ENCODE measurements around the gene FAM204A. TPM values are rescaled to one million over a fixed set of nuclear protein-coding genes. Genes with fewer than 3 reads are reported as not detected.

FAM204A gene
- total and polyA plus RNA-seq, 9 donors, result 22.9 to 82.1 (median 68.9) TPM

GRCh38 chr10:118298787-118299186, 43.3 kb downstream of the FAM204A start:
- no peak overlapping the region for H3K27ac ChIP-seq
- no peak for DNase-seq
- no peaks in the 10 kb centered on the region for H3K36me3 ChIP-seq
- H3K4me1 ChIP-seq (ENCODE audit: insufficient read depth), result no peaks in the 10 kb centered on the region
- no peaks in the 10 kb centered on the region for H3K9me3 ChIP-seq
- no peak overlapping the region for H3K4me3 ChIP-seq
- TF ChIP-seq, protein P1, sequence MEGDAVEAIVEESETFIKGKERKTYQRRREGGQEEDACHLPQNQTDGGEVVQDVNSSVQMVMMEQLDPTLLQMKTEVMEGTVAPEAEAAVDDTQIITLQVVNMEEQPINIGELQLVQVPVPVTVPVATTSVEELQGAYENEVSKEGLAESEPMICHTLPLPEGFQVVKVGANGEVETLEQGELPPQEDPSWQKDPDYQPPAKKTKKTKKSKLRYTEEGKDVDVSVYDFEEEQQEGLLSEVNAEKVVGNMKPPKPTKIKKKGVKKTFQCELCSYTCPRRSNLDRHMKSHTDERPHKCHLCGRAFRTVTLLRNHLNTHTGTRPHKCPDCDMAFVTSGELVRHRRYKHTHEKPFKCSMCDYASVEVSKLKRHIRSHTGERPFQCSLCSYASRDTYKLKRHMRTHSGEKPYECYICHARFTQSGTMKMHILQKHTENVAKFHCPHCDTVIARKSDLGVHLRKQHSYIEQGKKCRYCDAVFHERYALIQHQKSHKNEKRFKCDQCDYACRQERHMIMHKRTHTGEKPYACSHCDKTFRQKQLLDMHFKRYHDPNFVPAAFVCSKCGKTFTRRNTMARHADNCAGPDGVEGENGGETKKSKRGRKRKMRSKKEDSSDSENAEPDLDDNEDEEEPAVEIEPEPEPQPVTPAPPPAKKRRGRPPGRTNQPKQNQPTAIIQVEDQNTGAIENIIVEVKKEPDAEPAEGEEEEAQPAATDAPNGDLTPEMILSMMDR (IDR thresholded peaks at IDR 0.05), result no peak
- TF ChIP-seq EP300 (IDR thresholded peaks at IDR 0.05), result no peak
- TF ChIP-seq POLR2A (IDR thresholded peaks at IDR 0.05), result no peak
- intact Hi-C loops (cut with DNase I), result no loop called here
- 93 to 94% (median 94%) methylated on average over 7 of the region's 7 CpGs for WGBS, 3 donors
- H3K27me3 ChIP-seq, result no peaks in the 10 kb centered on the region

DNA sequence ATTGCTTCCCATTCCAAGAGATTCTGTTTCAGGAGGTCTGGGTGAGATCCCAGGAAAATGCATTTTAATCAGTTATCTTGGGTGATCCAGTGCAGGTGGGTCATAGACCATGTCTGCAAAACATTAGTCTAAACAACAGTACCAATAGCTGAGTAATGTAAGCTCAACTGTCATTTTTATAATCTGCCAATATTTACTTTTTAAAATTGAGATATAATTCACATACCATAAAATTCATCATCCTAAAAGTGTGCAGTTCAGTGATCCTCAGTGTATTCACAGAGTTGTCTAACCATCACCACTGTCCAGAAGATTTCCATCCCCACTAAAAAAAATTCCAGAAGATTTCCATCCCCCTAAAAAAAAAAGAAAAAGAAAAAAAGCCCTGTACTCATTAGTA, 51.0 kb downstream of the FAM204A start:
- TF ChIP-seq EP300 (IDR thresholded peaks at IDR 0.05) (no peak), POLR2A (IDR thresholded peaks at IDR 0.05) (no peak)
- TF ChIP-seq, protein P1 (IDR thresholded peaks at IDR 0.05), result no peak
- no peak for DNase-seq
- Histone ChIP-seq H3K27me3 (no peaks in the 10 kb centered on the region), H3K36me3 (no peaks in the 10 kb centered on the region), H3K4me3 (no peak overlapping the region), H3K27ac (no peak overlapping the region), H3K9me3 (no peaks in the 10 kb centered on the region), H3K4me1 (ENCODE audit: insufficient read depth) (no peaks in the 10 kb centered on the region)
- intact Hi-C loops (cut with DNase I), result no loop called here

GRCh38 chr10:118290471-118290995, 51.6 kb downstream of the FAM204A start:
- no peaks in the 10 kb centered on the region for H3K9me3 ChIP-seq
- H3K27ac ChIP-seq, result no peak overlapping the region
- intact Hi-C loops (cut with DNase I), result no loop called here
- H3K4me1 ChIP-seq (ENCODE audit: insufficient read depth), result no peaks in the 10 kb centered on the region
- H3K4me3 ChIP-seq, result no peak overlapping the region
- WGBS, 3 donors, result 94 to 98% (median 95%) methylated on average over 3 of the region's 3 CpGs
- DNase-seq, result no peak
- H3K27me3 ChIP-seq, result no peaks in the 10 kb centered on the region
- TF ChIP-seq POLR2A (IDR thresholded peaks at IDR 0.05) (no peak), EP300 (IDR thresholded peaks at IDR 0.05) (no peak)
- TF ChIP-seq, protein P1 (IDR thresholded peaks at IDR 0.05), result no peak
- no peaks in the 10 kb centered on the region for H3K36me3 ChIP-seq

GRCh38 chr10:118287076-118287806, 54.9 kb downstream of the FAM204A start:
- 87 to 91% (median 91%) methylated on average over 9 of the region's 9 CpGs for WGBS, 3 donors
- intact Hi-C loops (cut with DNase I), result no loop called here

More at GRCh38 chr10:118287076-118287806, 54.9 kb downstream of the FAM204A start:
- Histone ChIP-seq H3K9me3 (no peaks in the 10 kb centered on the region), H3K36me3 (no peaks in the 10 kb centered on the region), H3K27me3 (no peaks in the 10 kb centered on the region), H3K27ac (no peak overlapping the region), H3K4me1 (ENCODE audit: insufficient read depth) (no peaks in the 10 kb centered on the region), H3K4me3 (no peak overlapping the region)
- TF ChIP-seq, protein P1 (IDR thresholded peaks at IDR 0.05), result no peak
- TF ChIP-seq POLR2A (IDR thresholded peaks at IDR 0.05) (no peak), EP300 (IDR thresholded peaks at IDR 0.05) (no peak)
- DNase-seq, result no peak
